Measurements from ENCODE around the gene CORO1C.

Gene CORO1C

GRCh38 chr12:108597559-108598471 lies 133.5 kb downstream of the CORO1C start, which contains the start of gene TMEM119:
TMEM119 (minus strand) TSS chr12:108598084; CDS start chr12:108592383, 5,701 bp downstream.
- DNase-seq: no peak

DNA sequence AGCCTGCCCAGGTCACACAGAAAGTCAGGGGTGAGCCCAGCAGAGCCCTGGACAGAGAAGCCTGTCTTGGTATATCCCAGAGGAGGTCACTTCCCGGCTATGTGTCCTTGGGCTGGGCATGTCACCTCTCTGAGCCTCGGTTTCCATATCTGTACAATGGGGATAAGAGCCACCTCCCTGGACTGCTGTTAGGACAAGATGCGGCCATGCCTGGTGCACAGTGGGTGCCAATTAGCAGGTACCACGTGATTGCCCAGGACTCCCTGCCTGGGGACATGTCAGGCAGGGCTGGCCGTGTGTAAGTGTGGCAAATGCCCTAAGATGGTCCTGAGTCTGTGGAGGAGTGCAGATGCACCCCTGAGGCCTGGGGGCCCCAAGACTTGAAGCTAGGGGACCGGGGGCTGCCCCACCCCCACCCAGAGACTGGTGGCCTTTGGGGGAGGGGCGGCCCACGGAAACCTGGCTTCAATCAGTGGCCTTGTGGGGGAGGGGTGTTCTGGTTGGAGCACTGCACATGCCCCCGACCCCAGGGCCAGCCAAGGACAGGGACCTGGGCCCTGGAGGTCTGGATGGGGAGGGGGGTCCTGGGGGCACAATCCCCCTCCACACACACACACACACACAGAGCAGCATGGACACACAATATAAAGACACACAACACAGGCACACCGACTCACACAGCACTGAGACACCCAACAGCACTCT lies 134.3 kb downstream of the CORO1C start:
- DNase-seq: no peak

DNA sequence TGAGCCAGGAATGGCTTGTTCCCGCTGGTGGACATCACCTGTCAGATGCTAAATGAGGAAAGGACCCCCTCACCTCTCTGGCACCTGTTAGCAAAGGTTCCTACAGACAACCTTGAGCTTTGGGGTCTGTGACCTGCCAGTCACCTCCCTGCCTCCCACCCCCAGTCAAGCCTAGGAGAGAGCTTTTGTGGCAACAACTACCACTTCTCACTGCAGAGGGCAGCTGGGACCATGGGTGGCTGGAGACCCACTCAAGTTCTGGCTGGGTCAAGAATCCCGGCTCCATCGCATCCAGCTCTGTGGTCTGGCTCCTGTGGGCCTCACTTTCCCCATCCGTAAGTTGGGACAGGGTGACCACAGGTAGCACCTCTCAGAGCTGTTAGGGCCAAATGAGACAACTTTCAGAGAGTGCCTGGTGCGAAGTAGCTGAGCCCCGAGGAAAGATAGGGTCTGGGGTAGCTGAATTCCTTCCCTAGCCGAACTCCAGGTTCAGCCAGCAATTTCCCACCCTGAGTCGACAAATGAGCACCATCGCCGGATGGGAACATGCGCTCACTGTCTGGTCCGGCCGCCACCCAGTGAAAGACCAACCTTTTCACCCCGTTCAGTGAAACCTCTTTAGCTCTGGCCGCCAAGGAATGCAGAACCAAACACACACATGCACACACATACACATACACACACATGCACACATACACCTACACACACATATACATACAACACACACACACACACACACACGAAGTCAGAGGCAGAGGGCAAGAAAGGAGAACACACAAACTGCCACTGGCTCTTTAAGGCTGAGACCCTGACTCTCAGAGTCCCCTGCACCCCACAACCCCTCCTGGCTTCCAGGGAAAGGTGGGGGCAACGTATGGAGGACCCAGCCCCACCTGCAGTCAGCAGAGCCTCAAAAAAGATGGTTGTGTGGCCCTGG lies 135.3 kb downstream of the CORO1C start:
- DNase-seq: no peak
